HepG2 (cell line): ENCODE data around the gene TTLL12. TPM values are rescaled to one million over a fixed set of nuclear protein-coding genes. Genes with fewer than 3 reads are reported as not detected.

ENCODE experiments used
- IKZF1 ChIP-seq: fragments of 450-650 bp; IDR thresholded peaks from 2 replicates; pipeline ENCODE4 v1.7.1; 2016
- NFATC3 ChIP-seq: sonication (generic); formaldehyde crosslinking; IDR thresholded peaks from 2 replicates; pipeline ENCODE4 v1.5.1; 2020; ENCODE audit warnings: mild to moderate bottlenecking, missing genetic modification reagents
- RAD51 ChIP-seq: fragments of 450-650 bp; IDR thresholded peaks from 2 replicates; pipeline ENCODE4 v1.6.1; 2016; ENCODE audit warnings: borderline replicate concordance
- SIX4 ChIP-seq: sonication (generic); formaldehyde crosslinking; IDR thresholded peaks from 2 replicates; pipeline ENCODE4 v1.4.0; 2020; ENCODE audit warnings: missing genetic modification reagents
- ZNF337 ChIP-seq: sonication (generic); formaldehyde crosslinking; IDR thresholded peaks from 2 replicates; pipeline ENCODE4 v1.5.1; 2020; ENCODE audit warnings: missing genetic modification reagents, low read depth, mild to moderate bottlenecking, borderline replicate concordance
- ZNF570 ChIP-seq: sonication (generic); formaldehyde crosslinking; IDR thresholded peaks from 2 replicates; pipeline ENCODE4 v1.4.0; 2020; ENCODE audit warnings: mild to moderate bottlenecking, missing genetic modification reagents, borderline replicate concordance
- ZNF709 ChIP-seq: sonication (generic); formaldehyde crosslinking; IDR thresholded peaks from 2 replicates; pipeline ENCODE4 v1.5.0; 2020; ENCODE audit warnings: mild to moderate bottlenecking, missing genetic modification reagents
- ZNF788 ChIP-seq: sonication (generic); formaldehyde crosslinking; IDR thresholded peaks from 2 replicates; pipeline ENCODE4 v1.5.0; 2020; ENCODE audit warnings: mild to moderate bottlenecking, missing genetic modification reagents, borderline replicate concordance
- polyA plus RNA-seq, 8 experiments: library from polyadenylated mRNA; depleted of rRNA in 3 of 8; stranded (reverse) in 7 of 8; unstranded in 1 of 8; fragments of >200 nt; fragmentation: Illumina TruSeq in 4 of 8; extraction: Trizol in 4 of 8; gene quantifications; 2 replicates each; pipeline versions ENCODE4 v1.2.1 to v1.2.3, GENCODE V29; 2011 to 2016; ENCODE audit warnings: low read depth in 4 of 8, missing spikeins in 1 of 8, mixed read lengths in 1 of 8; ENCODE audit not compliant: insufficient read depth in 1 of 8
- total RNA-seq, 5 experiments: library from RNA; depleted of rRNA; stranded (reverse); fragments of >200 nt; fragmentation: Illumina TruSeq; extraction: Trizol; gene quantifications; 2 replicates each; pipeline ENCODE4 v1.2.3, GENCODE V29; 2016; ENCODE audit warnings: low read depth in 1 of 5
- TF ChIP-seq, protein P1 (sequence below): IDR thresholded peaks from 2 replicates; pipeline ENCODE4 v1.6.1; 2016
- TF ChIP-seq, protein P2 (sequence below): sonication (generic); formaldehyde crosslinking; IDR thresholded peaks from 2 replicates; pipeline ENCODE4 v1.4.0; 2020; ENCODE audit warnings: missing genetic modification reagents
- TF ChIP-seq, protein P3 (sequence below): sonication (generic); formaldehyde crosslinking; IDR thresholded peaks from 2 replicates; pipeline ENCODE4 v1.4.0; 2020; ENCODE audit warnings: missing genetic modification reagents, borderline replicate concordance
- TF ChIP-seq, protein P4 (sequence below): sonication (generic); formaldehyde crosslinking; IDR thresholded peaks from 2 replicates; pipeline ENCODE4 v1.5.0; 2020; ENCODE audit warnings: mild to moderate bottlenecking, missing genetic modification reagents
- TF ChIP-seq, protein P5 (sequence below): sonication (generic); formaldehyde crosslinking; IDR thresholded peaks from 2 replicates; pipeline ENCODE4; 2020; ENCODE audit warnings: missing genetic modification reagents, mild to moderate bottlenecking, borderline replicate concordance

Gene TTLL12
- total and polyA plus RNA-seq, 2 of the 13 experiments (the other 11 are each of a cell fraction or from before 2014, with no cell fraction given), result 11.9 to 38.1 TPM

DNA sequence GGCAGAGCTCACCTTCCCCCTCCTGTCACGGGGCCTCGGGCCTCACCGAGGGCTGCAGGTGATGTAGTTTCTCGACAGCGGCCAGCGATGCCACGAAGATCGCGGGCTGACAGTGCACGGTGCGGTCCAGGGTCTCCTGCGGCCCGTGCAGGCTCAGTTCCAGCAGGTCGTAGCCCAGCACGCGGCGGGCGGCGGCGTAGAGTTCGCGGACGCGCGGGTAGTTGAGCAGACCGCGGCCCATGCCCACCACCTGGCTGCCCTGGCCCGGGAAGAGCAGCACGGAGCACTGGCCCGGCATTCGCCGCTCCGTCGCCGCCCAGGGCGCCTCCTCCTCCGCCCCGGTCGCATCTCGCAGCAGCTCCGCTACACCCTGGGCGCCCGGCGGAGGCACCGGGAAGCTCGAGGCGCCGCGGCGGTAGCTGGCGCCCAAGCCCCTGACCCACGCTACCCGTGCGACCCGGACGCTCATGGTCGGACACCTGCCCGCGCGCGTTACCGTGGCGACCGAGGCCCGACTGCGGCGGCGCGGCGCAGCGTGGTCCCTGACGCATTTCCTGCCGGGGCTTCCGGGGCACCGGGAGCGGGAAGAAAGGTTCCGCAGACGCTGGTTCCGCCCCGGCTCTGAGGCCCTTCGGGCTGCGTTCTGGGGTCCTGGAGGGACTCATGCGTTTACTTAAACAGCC is 43.9 kb downstream of the TTLL12 start, which contains the start of gene MCAT (continued):
- TF ChIP-seq, protein P1, sequence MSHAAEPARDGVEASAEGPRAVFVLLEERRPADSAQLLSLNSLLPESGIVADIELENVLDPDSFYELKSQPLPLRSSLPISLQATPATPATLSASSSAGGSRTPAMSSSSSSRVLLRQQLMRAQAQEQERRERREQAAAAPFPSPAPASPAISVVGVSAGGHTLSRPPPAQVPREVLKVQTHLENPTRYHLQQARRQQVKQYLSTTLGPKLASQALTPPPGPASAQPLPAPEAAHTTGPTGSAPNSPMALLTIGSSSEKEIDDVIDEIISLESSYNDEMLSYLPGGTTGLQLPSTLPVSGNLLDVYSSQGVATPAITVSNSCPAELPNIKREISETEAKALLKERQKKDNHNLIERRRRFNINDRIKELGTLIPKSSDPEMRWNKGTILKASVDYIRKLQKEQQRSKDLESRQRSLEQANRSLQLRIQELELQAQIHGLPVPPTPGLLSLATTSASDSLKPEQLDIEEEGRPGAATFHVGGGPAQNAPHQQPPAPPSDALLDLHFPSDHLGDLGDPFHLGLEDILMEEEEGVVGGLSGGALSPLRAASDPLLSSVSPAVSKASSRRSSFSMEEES, result peak; percentile 64; the same call in 1 of the 2 replicates
- TF ChIP-seq ZNF570 (no peak), ZNF788 (CRISPR knock-in tag) (peak; percentile 83; the same call in 1 of the 2 replicates), IKZF1 (no peak), SIX4 (CRISPR knock-in tag) (peak; percentile 48; the same call in 1 of the 2 replicates), ZNF337 (CRISPR knock-in tag) (no peak), NFATC3 (CRISPR knock-in tag) (no peak), RAD51 (no peak), ZNF709 (CRISPR knock-in tag) (peak; percentile 73; the same call in 1 of the 2 replicates)
- TF ChIP-seq, protein P2, sequence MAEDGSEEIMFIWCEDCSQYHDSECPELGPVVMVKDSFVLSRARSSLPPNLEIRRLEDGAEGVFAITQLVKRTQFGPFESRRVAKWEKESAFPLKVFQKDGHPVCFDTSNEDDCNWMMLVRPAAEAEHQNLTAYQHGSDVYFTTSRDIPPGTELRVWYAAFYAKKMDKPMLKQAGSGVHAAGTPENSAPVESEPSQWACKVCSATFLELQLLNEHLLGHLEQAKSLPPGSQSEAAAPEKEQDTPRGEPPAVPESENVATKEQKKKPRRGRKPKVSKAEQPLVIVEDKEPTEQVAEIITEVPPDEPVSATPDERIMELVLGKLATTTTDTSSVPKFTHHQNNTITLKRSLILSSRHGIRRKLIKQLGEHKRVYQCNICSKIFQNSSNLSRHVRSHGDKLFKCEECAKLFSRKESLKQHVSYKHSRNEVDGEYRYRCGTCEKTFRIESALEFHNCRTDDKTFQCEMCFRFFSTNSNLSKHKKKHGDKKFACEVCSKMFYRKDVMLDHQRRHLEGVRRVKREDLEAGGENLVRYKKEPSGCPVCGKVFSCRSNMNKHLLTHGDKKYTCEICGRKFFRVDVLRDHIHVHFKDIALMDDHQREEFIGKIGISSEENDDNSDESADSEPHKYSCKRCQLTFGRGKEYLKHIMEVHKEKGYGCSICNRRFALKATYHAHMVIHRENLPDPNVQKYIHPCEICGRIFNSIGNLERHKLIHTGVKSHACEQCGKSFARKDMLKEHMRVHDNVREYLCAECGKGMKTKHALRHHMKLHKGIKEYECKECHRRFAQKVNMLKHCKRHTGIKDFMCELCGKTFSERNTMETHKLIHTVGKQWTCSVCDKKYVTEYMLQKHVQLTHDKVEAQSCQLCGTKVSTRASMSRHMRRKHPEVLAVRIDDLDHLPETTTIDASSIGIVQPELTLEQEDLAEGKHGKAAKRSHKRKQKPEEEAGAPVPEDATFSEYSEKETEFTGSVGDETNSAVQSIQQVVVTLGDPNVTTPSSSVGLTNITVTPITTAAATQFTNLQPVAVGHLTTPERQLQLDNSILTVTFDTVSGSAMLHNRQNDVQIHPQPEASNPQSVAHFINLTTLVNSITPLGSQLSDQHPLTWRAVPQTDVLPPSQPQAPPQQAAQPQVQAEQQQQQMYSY (CRISPR knock-in tag), result no peak
- TF ChIP-seq, protein P3, sequence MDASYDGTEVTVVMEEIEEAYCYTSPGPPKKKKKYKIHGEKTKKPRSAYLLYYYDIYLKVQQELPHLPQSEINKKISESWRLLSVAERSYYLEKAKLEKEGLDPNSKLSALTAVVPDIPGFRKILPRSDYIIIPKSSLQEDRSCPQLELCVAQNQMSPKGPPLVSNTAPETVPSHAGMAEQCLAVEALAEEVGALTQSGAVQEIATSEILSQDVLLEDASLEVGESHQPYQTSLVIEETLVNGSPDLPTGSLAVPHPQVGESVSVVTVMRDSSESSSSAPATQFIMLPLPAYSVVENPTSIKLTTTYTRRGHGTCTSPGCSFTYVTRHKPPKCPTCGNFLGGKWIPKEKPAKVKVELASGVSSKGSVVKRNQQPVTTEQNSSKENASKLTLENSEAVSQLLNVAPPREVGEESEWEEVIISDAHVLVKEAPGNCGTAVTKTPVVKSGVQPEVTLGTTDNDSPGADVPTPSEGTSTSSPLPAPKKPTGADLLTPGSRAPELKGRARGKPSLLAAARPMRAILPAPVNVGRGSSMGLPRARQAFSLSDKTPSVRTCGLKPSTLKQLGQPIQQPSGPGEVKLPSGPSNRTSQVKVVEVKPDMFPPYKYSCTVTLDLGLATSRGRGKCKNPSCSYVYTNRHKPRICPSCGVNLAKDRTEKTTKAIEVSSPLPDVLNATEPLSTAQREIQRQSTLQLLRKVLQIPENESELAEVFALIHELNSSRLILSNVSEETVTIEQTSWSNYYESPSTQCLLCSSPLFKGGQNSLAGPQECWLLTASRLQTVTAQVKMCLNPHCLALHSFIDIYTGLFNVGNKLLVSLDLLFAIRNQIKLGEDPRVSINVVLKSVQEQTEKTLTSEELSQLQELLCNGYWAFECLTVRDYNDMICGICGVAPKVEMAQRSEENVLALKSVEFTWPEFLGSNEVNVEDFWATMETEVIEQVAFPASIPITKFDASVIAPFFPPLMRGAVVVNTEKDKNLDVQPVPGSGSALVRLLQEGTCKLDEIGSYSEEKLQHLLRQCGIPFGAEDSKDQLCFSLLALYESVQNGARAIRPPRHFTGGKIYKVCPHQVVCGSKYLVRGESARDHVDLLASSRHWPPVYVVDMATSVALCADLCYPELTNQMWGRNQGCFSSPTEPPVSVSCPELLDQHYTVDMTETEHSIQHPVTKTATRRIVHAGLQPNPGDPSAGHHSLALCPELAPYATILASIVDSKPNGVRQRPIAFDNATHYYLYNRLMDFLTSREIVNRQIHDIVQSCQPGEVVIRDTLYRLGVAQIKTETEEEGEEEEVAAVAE (CRISPR knock-in tag), result no peak; the same call in 1 of the 2 replicates
- TF ChIP-seq, protein P4, sequence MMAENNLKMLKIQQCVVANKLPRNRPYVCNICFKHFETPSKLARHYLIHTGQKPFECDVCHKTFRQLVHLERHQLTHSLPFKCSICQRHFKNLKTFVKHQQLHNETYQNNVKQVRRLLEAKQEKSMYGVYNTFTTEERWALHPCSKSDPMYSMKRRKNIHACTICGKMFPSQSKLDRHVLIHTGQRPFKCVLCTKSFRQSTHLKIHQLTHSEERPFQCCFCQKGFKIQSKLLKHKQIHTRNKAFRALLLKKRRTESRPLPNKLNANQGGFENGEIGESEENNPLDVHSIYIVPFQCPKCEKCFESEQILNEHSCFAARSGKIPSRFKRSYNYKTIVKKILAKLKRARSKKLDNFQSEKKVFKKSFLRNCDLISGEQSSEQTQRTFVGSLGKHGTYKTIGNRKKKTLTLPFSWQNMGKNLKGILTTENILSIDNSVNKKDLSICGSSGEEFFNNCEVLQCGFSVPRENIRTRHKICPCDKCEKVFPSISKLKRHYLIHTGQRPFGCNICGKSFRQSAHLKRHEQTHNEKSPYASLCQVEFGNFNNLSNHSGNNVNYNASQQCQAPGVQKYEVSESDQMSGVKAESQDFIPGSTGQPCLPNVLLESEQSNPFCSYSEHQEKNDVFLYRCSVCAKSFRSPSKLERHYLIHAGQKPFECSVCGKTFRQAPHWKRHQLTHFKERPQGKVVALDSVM (CRISPR knock-in tag), result peak; percentile 70
- TF ChIP-seq, protein P5, sequence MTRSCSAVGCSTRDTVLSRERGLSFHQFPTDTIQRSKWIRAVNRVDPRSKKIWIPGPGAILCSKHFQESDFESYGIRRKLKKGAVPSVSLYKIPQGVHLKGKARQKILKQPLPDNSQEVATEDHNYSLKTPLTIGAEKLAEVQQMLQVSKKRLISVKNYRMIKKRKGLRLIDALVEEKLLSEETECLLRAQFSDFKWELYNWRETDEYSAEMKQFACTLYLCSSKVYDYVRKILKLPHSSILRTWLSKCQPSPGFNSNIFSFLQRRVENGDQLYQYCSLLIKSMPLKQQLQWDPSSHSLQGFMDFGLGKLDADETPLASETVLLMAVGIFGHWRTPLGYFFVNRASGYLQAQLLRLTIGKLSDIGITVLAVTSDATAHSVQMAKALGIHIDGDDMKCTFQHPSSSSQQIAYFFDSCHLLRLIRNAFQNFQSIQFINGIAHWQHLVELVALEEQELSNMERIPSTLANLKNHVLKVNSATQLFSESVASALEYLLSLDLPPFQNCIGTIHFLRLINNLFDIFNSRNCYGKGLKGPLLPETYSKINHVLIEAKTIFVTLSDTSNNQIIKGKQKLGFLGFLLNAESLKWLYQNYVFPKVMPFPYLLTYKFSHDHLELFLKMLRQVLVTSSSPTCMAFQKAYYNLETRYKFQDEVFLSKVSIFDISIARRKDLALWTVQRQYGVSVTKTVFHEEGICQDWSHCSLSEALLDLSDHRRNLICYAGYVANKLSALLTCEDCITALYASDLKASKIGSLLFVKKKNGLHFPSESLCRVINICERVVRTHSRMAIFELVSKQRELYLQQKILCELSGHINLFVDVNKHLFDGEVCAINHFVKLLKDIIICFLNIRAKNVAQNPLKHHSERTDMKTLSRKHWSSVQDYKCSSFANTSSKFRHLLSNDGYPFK (CRISPR knock-in tag), result peak; percentile 80; the same call in 1 of the 2 replicates
